Right kidney (tissue), 1 donor: ENCODE results near the gene SOX5.

Experiments
- DNase-seq: peaks from one replicate; pipeline ENCODE4 v3.0.0-alpha.2; 2016

The SOX5 gene

DNA sequence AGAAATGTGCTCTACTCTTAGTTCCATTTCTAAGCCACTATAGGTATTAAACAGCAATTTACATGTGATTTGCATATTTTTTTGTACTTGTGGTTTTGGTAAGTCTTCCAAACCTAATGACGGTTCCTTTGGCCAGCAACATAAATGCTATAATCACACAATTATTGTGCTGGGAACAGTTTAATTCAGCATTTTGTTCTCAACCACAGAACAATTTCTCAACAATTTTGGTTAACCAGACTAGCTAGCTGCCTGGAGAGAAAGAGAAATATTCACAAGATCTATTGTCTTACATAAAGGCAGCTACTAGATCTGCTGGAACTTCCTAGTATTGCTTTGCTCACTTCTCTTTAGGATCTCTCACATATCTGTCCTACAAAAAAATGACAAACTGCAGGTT lies 265.3 kb downstream of the SOX5 start:
- no peak for DNase-seq

DNA sequence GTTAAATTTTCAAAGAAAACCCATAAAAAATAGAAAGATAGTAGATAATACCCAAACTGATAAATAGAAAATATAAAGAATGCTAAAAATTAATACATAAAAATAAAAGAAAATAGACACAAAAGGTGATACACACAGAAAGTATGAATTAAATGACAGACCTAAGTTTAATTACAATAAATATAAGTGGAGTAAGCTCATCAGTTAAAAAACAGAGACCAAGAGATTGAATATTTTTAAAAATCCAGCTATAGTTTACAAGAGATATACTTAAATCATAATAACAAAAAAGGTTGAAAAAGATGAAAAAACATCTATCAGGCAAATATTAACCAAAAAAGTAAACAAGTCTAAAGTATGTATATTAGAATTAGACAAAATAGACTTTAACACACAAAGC lies 268.2 kb downstream of the SOX5 start:
- no peak for DNase-seq

DNA sequence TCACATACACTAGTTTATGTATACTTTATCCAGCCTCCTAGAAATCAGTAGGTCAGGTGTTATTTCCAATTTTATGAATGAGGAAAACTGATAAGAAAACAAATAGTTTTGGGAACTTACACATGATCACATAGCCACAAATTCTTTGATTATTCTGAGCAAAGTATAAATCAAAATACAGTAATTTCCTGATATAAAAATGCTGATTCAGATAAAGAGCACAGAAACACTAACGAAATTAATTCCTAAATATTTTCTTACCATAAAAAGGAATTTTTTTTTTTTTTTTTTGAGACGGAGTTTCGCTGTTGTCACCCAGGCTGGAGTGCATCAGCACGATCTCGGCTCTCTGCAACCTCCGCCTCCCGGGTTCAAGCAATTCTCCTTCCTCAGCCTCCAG lies 275.4 kb downstream of the SOX5 start:
- DNase-seq = no peak

DNA sequence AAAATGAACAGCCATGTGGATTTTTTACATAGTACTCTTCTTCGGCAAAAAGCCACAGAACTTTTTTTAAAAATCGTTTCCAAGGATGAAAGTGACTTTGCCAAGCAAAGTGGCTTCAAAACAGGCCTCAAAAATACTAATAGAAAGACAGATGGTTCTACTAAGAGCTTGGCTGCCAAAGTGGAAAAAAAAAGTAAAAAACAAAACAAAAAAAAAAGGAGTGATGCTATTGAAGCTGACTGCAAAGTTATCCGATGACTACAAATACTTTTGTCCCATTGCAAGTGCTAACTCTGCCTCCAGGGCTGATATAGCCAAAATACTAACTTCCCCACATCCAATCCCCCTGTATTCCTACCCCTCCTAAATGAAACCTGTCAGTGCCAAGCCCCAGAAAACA lies 277.6 kb downstream of the SOX5 start:
- no peak for DNase-seq

DNA sequence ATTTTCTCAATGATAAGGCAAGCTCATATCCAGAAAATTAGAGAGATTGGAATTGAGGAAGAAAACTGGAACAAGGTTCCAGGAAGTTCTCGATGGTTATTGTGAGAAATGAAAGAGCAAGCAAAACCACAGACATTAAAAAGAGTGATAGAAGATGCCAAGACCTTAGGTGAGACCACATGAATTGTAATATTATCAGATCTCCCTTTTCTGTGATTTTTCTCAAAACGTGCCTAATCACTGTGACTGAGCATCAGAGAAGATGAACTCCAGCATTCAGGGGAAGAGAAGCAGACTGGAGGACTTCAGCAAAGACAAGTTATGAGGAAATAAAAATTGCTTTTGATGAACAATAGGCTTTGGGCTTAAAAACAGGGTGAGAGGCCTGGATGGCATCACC lies 278.8 kb downstream of the SOX5 start:
- DNase-seq = no peak

DNA sequence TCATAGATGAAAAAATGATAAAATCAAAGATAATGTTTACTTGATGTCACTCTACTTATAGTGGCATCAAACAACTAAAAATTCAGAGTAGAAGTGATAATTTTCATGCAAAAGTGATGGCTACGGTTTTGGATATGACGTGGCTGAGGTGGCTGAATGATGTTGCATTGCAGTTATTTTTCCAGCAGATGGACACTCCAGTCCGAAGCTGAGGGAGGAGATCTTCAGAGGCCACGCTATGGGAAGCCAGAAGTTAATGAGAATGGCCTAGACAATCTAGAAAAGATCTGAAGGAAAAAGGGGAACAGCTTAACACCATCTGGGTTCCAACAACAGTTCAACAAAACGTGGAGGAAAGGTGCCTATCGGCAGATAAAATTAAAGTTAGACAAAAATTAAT lies 279.8 kb downstream of the SOX5 start:
- no peak for DNase-seq

DNA sequence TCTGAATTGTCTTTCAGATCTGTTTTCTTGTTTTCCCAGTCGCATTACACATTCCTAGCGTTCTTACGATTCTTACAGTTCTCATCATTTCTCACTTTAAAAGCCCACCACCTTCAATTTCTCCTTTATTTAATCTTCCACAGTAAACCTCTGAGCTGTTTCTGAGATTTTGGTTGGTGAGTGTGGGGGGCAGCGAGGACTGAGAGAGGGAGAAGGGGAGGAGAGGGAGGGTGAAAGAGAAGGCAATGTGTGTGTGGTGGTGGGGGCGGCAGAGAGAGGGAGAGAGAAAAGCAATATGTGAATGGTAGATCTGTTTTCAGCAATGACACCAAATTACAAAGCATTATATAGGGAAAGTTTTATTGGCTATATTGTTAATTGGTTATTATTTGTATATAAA lies 282.6 kb downstream of the SOX5 start:
- no peak for DNase-seq

DNA sequence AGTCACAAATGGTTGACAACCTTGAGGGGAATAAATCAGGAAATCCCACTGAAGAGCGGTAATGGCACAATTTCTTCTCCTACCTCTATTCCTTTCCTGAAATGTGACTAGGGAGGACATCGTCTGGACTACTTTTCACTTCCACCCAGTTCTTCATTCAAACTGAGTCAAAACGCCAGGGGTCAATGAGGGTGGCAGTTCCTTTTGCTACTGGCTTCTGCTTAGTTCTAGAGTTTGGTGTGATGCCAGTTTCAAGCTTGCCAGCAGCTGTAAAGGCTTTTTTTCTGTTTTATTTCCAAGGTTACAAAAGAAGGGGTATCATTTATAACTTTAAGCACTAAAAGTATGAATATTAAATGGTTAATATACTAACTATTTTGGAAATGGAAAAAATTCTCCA lies 286.5 kb downstream of the SOX5 start:
- no peak for DNase-seq

DNA sequence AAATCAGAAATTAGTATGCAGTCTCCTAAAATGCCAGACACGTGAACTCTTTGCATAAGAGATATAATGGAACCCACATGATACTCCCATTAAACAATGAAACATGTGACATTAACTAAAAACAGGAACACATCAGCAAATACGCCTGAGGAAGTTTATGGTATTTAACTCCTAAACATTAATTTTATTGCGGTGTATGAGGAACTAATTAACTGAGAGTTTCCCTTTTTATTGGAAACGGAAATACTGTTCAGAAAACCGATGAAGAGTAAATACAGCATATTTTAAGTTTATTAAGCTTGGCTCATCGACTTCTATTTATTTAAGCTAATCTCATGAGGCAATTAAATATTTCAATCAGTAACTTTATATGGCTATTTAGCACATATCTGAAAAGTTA lies 290.3 kb downstream of the SOX5 start:
- DNase-seq = no peak

DNA sequence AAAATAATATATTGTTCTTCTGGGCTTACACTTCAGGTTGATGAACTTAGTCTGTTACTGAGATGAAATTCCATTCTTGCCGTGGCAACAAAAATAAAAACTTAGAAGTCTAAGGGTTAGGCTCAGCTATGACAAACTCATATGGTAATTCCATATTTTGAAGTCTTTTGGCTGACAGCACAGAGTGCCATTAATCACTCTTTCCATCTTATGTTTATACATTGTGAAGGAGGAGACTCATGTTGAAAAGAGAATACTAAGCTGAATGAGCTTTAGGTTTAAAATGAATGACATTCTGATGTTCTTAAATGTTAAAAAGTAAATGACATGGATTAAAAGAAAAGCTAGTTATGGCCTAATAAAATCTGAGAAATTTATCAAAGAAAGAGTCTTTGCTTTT lies 291.9 kb downstream of the SOX5 start:
- no peak for DNase-seq

DNA sequence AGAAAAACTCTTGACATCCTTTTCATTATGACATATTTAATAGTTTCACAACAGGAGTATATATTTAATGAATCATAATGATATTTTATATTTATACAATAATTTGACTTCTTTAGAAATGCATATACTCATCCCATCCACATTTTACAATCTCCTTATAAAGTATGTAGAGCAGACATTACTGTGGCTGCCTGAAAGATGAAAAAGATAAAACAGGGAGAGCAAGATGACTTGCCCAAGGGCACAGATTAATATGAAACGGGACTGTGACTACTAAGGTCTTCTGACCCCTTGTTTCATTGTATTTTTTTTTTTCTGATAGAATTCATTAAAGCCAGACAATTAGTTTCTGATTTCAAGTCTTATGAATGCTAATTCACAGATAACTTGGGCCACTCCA lies 293.6 kb downstream of the SOX5 start:
- no peak for DNase-seq

DNA sequence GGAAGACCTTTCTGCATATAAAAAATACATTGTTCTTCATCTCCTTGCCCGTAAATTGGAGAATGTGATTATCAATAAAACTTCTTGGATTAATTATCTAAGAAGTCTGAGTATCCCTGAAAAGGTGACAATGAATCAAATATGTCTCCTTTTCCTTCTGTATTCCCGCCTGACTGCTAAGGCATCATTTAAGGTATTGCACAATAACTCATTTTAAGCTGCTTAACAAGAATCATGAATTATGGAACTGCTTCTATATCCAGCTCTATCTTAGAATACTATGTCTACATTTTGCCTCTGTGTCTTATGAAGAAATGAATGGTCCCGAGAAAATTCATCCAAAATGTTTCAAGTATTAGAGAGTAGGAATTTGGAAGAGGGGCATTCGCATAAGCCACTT lies 294.4 kb downstream of the SOX5 start:
- no peak for DNase-seq

DNA sequence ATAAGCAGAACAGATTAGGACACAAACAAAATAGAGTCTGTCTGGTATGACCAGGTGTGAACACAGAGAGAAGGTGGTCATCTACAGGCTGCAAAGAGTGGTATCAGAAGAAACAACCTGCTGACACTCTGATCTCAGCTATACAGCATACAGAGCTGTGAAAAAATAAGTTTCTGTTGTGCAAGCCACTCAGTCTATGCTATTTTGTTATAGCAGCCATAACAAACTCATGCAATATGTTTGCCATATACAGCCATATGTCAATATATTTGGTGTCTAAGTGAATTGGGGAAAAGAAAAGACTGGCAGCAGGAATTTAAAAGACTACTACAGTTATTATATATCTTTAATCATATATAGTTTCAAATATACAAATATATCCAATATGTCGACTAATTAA lies 300.9 kb downstream of the SOX5 start:
- no peak for DNase-seq

DNA sequence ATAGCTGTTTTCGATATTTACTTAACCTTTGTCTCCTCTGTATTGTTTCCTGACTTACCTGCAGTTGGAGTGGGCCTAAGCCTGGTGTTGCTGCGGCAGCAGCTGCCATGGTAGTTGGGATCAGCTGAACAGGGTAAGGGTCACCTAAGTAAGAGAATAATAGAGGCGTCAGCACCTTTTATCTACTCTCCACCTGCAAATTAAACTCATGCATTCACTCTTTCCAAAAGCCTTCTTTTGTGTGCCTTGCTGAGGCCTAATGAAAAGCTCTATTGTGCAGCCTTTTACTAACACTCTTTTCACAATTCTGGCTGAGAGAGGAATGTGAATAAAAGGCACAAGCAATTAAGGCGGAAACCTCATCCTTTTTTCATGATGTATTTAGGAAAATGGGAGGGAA lies 308.7 kb downstream of the SOX5 start:
- DNase-seq = no peak

DNA sequence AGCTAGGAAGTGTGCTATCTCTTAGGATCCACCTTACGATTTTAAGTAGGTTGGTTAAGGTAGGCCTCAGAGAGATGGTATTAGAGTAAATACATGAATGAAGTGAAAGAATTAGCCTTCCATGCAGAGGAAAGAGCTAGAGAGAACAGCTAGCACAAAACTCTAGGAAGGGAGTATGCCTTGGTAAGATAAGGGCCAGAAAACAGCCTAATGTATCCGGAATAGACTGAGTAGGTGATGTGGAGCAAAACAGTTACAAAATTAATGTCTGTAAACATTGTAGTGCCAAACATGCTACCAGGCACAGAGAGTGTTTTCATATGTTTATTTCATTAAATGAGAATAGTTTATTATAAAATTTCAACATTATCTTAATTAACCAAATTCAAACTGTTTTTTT lies 315.1 kb downstream of the SOX5 start:
- DNase-seq = no peak

DNA sequence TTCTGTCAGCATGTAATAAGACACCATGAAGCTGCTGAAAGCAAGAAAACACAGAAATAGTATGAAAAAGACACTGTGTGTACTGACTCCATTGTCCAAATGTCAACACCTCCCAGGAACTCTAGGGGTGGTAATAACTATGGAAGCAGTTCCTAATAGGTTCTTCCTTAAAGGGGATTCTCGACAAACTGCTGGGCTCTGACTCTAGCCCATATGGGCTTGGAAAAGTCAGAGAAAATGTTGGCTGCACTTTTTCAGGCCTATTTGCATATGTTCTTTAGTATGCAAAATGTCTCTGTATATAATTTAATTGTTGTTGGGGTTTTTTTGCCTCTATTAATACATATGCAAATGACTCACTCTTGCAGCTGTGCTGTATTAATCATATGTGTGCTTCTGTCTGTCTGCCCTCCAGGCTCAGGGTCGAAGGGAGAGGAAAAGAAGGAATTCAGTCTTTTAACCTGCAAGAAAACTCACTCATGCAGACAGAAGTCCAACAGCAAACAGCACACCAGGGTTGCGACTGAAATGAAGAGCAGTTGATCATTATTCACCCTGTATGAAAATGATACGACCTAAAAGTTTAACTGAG lies 317.6 kb downstream of the SOX5 start:
- no peak for DNase-seq

DNA sequence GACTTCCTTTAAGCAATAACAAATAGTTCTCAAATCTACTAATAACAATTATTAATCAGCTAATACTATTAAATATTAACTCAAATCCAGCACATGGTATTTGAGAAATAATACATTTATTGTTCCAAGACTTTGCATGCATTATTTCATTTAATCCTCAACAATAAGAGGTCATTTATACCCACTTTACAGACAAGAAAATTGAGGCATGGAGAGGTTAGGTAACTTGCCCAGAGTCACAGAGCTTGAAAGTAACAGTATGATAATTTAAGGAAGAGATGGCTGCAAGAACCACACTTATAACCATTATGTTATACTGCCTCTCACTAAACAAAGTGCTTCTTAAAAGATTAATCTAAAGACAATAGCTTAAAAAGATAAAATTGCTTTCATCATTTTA lies 318.9 kb downstream of the SOX5 start:
- no peak for DNase-seq

DNA sequence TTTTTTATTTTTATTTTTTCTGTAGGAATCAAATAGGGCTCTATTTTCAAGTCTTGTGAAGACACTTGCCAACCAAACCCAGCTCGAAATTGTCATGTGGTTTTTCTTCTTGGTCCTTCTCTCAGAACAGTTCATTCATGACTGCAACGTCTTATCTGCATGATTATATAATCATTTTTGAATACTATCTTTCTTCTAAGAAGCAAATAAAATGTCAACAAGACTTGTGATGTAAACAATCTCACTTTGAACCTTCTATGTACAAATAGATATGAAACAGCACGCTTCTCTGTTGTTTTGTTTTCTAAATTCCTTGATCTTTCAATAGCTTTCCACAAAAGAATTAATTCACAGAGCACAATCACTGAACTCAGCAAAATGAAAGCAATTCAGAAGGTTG lies 320.7 kb downstream of the SOX5 start:
- no peak for DNase-seq

DNA sequence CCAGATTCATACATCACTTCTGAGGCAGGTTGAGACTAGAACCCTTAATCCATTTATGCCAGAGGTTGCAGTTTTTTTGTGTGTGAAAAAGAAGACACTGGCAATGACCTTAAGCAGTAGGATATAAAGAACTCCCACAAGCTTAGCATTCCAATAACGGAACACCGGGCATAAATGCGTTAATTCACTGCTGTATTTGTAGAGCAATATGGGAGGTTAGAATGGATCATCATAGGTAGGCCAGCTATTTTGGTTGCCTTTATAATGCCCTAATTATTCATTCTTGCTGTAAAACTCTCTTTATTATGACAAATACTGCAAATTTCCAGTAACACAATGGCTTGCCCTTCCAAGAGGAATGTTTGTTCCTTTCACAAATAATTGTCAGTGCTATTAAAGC lies 322.7 kb downstream of the SOX5 start:
- DNase-seq = no peak

DNA sequence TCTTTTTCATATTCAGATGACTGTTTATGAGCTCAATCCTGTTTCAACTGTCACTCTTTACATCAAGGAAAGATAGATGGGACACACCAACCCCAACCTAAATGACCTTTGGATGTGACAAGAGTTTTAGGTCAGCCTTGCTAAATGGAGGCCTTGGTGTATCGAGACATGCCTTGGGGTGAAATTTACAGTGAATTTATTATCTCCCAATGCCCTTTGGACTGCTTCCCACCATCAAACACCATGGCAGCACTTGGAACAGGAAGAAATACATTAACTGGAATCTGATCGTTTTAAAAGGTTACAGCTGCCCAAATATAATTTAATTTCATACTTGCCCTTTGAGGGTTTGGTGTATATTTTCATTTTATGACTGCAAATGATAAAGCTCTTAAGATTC lies 327.6 kb downstream of the SOX5 start:
- DNase-seq = no peak

DNA sequence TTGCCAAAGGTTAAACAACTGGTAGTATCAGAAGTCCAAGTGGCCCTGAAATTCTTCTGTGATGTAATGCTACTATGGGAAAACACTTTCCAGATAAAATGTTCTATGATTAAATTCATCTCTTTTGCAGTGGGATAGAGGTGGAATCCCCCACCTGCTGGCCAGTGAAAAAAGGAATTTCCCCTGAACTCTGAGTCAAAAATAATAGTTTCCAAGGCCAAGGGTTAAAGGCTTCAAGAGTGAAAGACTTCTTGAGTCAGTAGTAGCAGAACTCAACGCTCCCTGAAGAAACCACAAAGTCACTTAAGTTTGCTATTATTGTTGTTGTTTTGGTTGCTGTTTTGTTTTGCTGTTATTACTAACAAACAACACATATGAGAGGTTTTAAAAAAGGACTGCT lies 330.8 kb downstream of the SOX5 start:
- no peak for DNase-seq

DNA sequence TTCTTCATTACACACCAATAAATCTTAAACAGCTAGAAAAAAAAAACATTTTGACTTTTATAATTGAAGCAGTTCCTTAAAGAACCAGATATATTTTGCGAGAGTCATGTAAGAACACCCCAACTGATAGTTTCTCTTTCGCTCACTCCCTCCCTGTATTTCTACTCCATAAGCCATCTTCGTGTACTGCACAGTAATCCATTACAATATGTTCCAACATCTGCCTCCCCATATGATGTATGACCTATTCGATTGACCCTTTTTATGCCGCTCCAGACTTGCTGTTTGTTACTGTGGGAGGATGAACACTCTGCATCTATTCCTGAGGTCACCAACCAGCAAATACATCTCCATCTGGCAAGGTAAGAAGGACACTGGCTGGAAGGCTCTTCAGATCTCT lies 331.7 kb downstream of the SOX5 start:
- no peak for DNase-seq

DNA sequence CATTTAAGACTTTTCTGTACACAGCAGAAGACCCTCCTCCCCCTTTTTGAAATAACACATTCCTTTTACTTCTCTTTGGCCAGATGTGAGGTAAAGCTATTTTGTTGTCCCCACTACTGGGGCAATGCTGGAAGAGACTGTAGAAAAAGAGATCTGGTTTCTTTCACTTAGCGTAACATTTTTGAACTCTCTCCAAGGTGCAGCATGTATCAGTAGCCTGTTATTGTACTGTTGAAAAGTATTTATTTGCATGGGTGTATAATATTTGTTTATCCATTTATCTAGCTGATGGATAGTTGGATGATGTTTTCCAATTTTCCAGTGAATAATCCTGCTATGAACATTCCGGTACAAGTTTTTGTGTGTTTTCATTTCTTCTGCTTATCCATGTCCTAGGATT lies 335.2 kb downstream of the SOX5 start:
- DNase-seq = no peak

DNA sequence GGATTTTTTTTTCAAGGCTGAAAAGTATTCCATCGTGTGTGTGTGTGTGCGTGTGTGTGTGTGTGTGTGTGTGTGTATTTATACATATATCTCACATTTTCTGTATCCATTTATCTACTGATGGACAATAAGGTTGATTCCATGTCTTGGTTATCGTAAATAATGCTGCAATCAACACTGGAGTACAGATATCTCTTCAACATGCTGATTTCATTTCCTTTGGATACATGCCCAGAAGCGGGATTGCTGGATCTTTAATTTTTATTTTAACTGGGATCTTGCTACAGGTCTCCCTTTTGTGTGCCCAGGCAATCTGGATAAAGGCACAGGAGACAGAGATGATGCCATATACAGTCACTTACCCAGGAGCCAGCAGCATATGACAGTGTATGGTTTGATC lies 338.1 kb downstream of the SOX5 start:
- no peak for DNase-seq

DNA sequence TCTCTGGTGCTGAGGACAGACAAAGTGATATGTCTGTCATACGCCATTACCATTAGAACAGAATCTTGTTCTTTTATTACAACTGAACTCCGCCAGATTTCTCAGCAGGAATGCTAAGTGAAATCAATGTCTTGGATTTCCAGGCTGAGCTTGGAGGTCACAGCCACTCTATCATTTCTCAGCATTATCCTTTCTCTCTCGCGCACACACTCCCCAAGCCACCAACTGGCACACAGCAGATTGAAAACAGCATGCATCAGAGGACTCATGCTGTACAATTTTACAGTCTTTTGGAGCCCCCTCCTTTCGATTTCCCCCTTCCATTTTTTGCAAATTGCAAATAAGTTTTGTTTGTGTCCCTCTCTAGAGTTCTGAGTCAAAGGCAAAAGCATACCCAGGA lies 348.6 kb downstream of the SOX5 start:
- no peak for DNase-seq

DNA sequence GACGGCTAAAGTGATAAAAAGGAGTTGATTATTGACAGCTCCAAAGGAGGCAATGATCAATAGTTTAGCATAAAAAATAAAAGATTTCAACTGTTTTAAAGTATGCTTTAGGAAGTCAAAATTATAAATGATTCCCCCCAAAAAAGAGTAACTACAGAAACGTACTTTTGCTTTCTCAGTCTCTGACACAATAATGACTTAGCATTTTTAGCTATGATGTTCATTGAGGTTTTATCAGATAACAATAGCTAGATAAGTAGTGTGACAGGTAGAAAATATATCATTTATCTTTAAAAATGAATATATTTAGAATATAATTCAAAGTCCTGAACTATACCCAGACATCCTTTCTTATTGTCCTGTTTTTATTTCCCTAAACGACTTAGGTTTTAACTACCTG lies 352.9 kb downstream of the SOX5 start:
- DNase-seq = no peak
